Progenitor cell of endocrine pancreas (in vitro differentiated cells): ENCODE results near the gene FIG4. TPM values are rescaled to one million over a fixed set of nuclear protein-coding genes. Genes with fewer than 3 reads are reported as not detected.
"Not testable (repeated sequence)": the region's sequence is repeated elsewhere in the genome, so short reads cannot be mapped to it uniquely, and the experiment has no call there.

Source experiments
- DNase-seq: peaks from one replicate; pipeline ENCODE4 v3.0.0; 2021; ENCODE audit warnings: low spot score; ENCODE audit not compliant: unreplicated experiment
- H3K27ac Mint-ChIP-seq: 2 replicates; pipeline ENCODE4 v1.8.0; 2021; ENCODE audit warnings: mild to moderate bottlenecking, moderate library complexity, mixed read lengths
- H3K27me3 Mint-ChIP-seq: 2 replicates; pipeline ENCODE4 v1.8.0; 2021; ENCODE audit warnings: mixed read lengths
- H3K36me3 Mint-ChIP-seq: 2 replicates; pipeline ENCODE4 v1.8.0; 2022; ENCODE audit warnings: mixed read lengths; ENCODE audit not compliant: insufficient read depth
- H3K4me1 Mint-ChIP-seq: 2 replicates; pipeline ENCODE4 v1.8.0; 2021; ENCODE audit warnings: low read depth, mixed read lengths
- H3K4me3 Mint-ChIP-seq: 2 replicates; pipeline ENCODE4 v1.8.0; 2021; ENCODE audit warnings: low read depth, mild to moderate bottlenecking, moderate library complexity, mixed read lengths
- H3K9me3 Mint-ChIP-seq: 2 replicates; pipeline ENCODE4 v1.8.0; 2021; ENCODE audit warnings: low read depth, mixed read lengths
- total RNA-seq: library from RNA; stranded (reverse); gene quantifications from 2 replicates; pipeline ENCODE4 v1.2.1, GENCODE V29; 2021
- TF ChIP-seq, protein P1 (sequence below): fragments of 200-600 bp; sonication (generic); IDR thresholded peaks from one replicate; pipeline ENCODE4 v1.5.0; 2021; ENCODE audit warnings: antibody characterized with exemption, mild to moderate bottlenecking; ENCODE audit not compliant: unreplicated experiment

Gene FIG4
- total RNA-seq, 1 donor from 2014 or later, result 30.0 TPM

- H3K27ac Mint-ChIP-seq, result no peak overlapping the region
- H3K9me3 Mint-ChIP-seq, result no peaks in the 10 kb centered on the region
These were observed 48.6 kb downstream of the FIG4 start for GRCh38 chr6:109739686-109740085.

GRCh38 chr6:109740787-109741186, 49.7 kb downstream of the FIG4 start:
- H3K27me3 Mint-ChIP-seq, result no peaks in the 10 kb centered on the region
- H3K9me3 Mint-ChIP-seq, result no peaks in the 10 kb centered on the region
- no peak overlapping the region for H3K27ac Mint-ChIP-seq
- no peak overlapping the region for H3K4me3 Mint-ChIP-seq
- H3K4me1 Mint-ChIP-seq, result peaks cover 18% of the 10 kb centered on the region
- no peak for DNase-seq
- TF ChIP-seq, protein P1, sequence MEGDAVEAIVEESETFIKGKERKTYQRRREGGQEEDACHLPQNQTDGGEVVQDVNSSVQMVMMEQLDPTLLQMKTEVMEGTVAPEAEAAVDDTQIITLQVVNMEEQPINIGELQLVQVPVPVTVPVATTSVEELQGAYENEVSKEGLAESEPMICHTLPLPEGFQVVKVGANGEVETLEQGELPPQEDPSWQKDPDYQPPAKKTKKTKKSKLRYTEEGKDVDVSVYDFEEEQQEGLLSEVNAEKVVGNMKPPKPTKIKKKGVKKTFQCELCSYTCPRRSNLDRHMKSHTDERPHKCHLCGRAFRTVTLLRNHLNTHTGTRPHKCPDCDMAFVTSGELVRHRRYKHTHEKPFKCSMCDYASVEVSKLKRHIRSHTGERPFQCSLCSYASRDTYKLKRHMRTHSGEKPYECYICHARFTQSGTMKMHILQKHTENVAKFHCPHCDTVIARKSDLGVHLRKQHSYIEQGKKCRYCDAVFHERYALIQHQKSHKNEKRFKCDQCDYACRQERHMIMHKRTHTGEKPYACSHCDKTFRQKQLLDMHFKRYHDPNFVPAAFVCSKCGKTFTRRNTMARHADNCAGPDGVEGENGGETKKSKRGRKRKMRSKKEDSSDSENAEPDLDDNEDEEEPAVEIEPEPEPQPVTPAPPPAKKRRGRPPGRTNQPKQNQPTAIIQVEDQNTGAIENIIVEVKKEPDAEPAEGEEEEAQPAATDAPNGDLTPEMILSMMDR, result no peak
- peaks cover 29% of the 10 kb centered on the region for H3K36me3 Mint-ChIP-seq

More at GRCh38 chr6:109739686-109740085, 48.6 kb downstream of the FIG4 start:
- no peak for DNase-seq
- Mint-ChIP-seq H3K27me3 (no peaks in the 10 kb centered on the region), H3K4me1 (peaks cover 21% of the 10 kb centered on the region), H3K36me3 (peaks cover 24% of the 10 kb centered on the region), H3K4me3 (no peak overlapping the region)
- TF ChIP-seq, protein P1, result no peak

DNA sequence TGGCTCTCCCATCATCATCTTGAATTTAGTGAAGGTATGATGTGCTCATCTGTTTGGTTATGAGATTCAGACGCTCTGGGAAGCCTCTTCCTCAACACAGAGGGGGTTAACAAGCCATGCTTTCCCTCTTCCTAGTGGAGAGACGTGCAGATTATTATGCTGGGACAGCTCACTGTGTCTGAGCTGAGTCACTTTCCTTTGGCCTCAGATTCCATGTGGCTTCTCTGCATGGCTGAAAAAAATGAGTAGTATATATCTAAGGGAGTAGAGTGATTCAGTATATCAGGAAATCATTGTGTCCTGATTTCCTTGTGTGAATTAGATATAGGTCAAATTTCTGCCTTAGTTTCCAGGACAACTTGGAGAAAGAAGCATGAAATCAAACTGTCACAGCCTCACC, 52.6 kb downstream of the FIG4 start:
- no peak for DNase-seq
- Mint-ChIP-seq H3K27ac (no peak overlapping the region), H3K4me1 (peaks cover under 1% of the 10 kb centered on the region), H3K4me3 (no peak overlapping the region), H3K27me3 (no peaks in the 10 kb centered on the region), H3K36me3 (peaks cover 24% of the 10 kb centered on the region), H3K9me3 (no peaks in the 10 kb centered on the region)
- TF ChIP-seq, protein P1, result no peak

GRCh38 chr6:109744779-109745178, 53.7 kb downstream of the FIG4 start:
- H3K4me1 Mint-ChIP-seq, H3K27ac Mint-ChIP-seq, H3K27me3 Mint-ChIP-seq, H3K4me3 Mint-ChIP-seq, DNase-seq, H3K9me3 Mint-ChIP-seq: not testable (repeated sequence)
- peaks cover 20% of the 10 kb centered on the region for H3K36me3 Mint-ChIP-seq

DNA sequence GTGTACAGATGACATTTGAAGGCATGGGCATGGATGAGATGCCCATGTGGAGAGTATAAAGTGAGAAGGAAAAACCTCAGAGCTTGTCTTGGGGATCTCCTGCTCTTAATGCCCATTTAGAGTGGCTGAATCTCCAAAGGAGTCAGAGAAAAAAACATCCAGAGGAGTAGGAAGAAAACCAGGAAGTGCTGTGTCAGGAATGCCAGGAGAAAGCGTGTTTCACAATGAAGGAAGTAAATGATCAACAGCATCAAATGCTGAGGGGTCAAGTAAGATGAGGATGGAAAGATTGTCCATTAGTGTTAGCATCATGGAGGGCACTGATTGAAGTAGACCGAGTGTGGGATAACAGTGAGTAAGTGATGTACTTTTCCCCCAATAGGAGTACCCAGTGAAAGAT, 56.1 kb downstream of the FIG4 start:
- Mint-ChIP-seq H3K4me1 (no peaks in the 10 kb centered on the region), H3K36me3 (peaks cover 13% of the 10 kb centered on the region), H3K9me3 (no peaks in the 10 kb centered on the region), H3K27me3 (no peaks in the 10 kb centered on the region), H3K4me3 (no peak overlapping the region), H3K27ac (no peak overlapping the region)
- no peak for DNase-seq
- TF ChIP-seq, protein P1, result no peak

DNA sequence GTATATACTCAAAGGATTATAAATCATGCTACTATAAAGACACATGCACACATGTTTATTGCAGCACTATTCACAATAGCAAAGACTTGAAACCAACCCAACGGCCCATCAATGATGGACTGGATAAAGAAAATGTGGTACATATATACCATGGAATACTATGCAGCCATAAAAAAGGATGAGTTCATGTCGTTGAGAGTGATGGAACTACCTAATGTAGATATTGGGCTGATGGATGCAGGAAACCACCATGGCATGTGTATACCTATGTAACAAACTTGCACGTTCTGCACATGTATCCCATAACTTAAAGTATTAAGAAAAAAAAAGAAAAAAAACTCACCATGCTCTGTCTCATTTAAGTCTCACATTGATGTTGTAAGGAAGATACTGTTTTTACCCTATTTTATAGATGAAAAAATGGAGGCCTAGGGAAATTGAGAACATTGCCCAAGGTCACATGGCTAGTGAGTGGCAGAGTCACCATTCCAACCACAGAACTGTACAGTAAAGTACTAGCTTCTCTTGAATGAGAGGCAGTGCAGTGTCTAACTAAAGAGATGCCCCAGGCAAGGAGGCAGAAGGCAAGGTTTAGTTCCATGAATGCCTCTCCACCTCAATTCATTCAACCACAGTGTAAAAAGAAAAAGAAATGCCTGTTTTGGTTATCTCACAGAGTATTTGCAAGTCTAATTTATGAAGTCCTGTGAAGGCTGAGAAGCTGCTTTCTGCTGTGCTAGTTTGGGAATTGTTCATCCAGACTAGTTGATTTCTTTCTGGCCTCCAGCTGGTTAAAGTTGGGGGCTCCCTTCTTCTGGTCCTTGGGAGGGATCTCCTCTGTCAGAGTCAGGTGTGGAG, 68.2 kb downstream of the FIG4 start:
- peaks cover 14% of the 10 kb centered on the region for H3K9me3 Mint-ChIP-seq
- no peak overlapping the region for H3K27ac Mint-ChIP-seq
- no peak overlapping the region for H3K4me3 Mint-ChIP-seq

More for the DNA sequence above, 68.2 kb downstream of the FIG4 start:
- Mint-ChIP-seq H3K4me1 (no peaks in the 10 kb centered on the region), H3K36me3 (peaks cover 39% of the 10 kb centered on the region), H3K27me3 (no peaks in the 10 kb centered on the region)
- TF ChIP-seq, protein P1, result no peak
- no peak for DNase-seq
